G401 (cell line): ENCODE data around the gene ADCY5. TPM values are rescaled to one million over a fixed set of nuclear protein-coding genes. Genes with fewer than 3 reads are reported as not detected.

ENCODE experiments used
- DNase-seq: peaks from one replicate; pipeline ENCODE4 v3.0.0-alpha.2; 2015; ENCODE audit warnings: low spot score
- in situ Hi-C: cut with HindIII; loops from 2 replicates; pipeline ENCODE4 v1.10.0; 2016; ENCODE audit warnings: low sequenced_read_pairs, mixed read lengths
- total RNA-seq: library from RNA; depleted of rRNA; stranded (reverse); fragments of >200 nt; shearing (Covaris generic); gene quantifications from 2 replicates; pipeline ENCODE4 v1.2.3, GENCODE V29; 2014

The ADCY5 gene
- total RNA-seq, 1 experiment from 2014 or later: 0.07 TPM

GRCh38 chr3:123395235-123395634, 53.7 kb downstream of the ADCY5 start:
- in situ Hi-C loops: no loop called here
- DNase-seq: no peak

GRCh38 chr3:123394391-123395020, 54.4 kb downstream of the ADCY5 start:
- DNase-seq: no peak
- in situ Hi-C loops: no loop called here

- DNase-seq: no peak
- in situ Hi-C loops: no loop called here
Measured at GRCh38 chr3:123392871-123393620, 55.8 kb downstream of the ADCY5 start.

- DNase-seq: no peak
- in situ Hi-C loops: no loop called here
Measured at GRCh38 chr3:123392368-123392767, 56.5 kb downstream of the ADCY5 start.

GRCh38 chr3:123390865-123391600, 57.9 kb downstream of the ADCY5 start:
- in situ Hi-C loops: no loop called here

GRCh38 chr3:123389628-123389918, 59.3 kb downstream of the ADCY5 start:
- DNase-seq: no peak
- in situ Hi-C loops: no loop called here

More at GRCh38 chr3:123390865-123391600, 57.9 kb downstream of the ADCY5 start:
- no peak for DNase-seq

GRCh38 chr3:123388811-123389627, 59.9 kb downstream of the ADCY5 start:
- in situ Hi-C loops: no loop called here
- no peak for DNase-seq

- DNase-seq: no peak
- in situ Hi-C loops: no loop called here
Measured at GRCh38 chr3:123388042-123388441, 60.8 kb downstream of the ADCY5 start.

- in situ Hi-C loops: no loop called here
- DNase-seq: no peak
Measured at GRCh38 chr3:123387532-123387931, 61.4 kb downstream of the ADCY5 start.

- DNase-seq: no peak
- in situ Hi-C loops: no loop called here
Measured at GRCh38 chr3:123386477-123387040, 62.3 kb downstream of the ADCY5 start.

GRCh38 chr3:123385981-123386380, 62.9 kb downstream of the ADCY5 start:
- in situ Hi-C loops: no loop called here
- DNase-seq: no peak

- DNase-seq: no peak
- in situ Hi-C loops: no loop called here
Measured at GRCh38 chr3:123385499-123385898, 63.4 kb downstream of the ADCY5 start.

- in situ Hi-C loops: no loop called here
- no peak for DNase-seq
Measured at GRCh38 chr3:123385001-123385401, 63.9 kb downstream of the ADCY5 start.

- in situ Hi-C loops: no loop called here
Measured at GRCh38 chr3:123384256-123384655, 64.6 kb downstream of the ADCY5 start.

GRCh38 chr3:123383091-123384053, 65.5 kb downstream of the ADCY5 start:
- DNase-seq: no peak
- in situ Hi-C loops: no loop called here

More at GRCh38 chr3:123384256-123384655, 64.6 kb downstream of the ADCY5 start:
- DNase-seq: no peak

GRCh38 chr3:123380261-123380660, 68.6 kb downstream of the ADCY5 start:
- DNase-seq: no peak
- in situ Hi-C loops: no loop called here

GRCh38 chr3:123379041-123379830, 69.7 kb downstream of the ADCY5 start:
- in situ Hi-C loops: no loop called here
- no peak for DNase-seq
